ENCODE results near the gene SENP5.

- TF ChIP-seq ZNF274 (IDR thresholded peaks at IDR 0.05; ENCODE audit: low read depth, low read length): no peak
- TF ChIP-seq SUZ12 (IDR thresholded peaks at IDR 0.05; ENCODE audit: extremely low read depth, insufficient read depth, insufficient read length): no peak
- TF ChIP-seq YY1 (IDR thresholded peaks at IDR 0.05; ENCODE audit: insufficient read depth, insufficient read length): no peak
These were observed 15.6 kb downstream of the SENP5 start for GRCh38 chr3:196883361-196883760.
